OCI-LY3 (cell line): ENCODE data around the gene GLYATL3.

ENCODE experiments used
- H2AFZ ChIP-seq: fragments of 200-600, 300-600 bp; shearing (Covaris generic); 2 replicates; pipeline ENCODE4 v1.6.0; 2014; ENCODE audit warnings: antibody characterized with exemption, low read depth, low read length
- H3K27ac ChIP-seq: fragments of 200-600, 300-600 bp; sonication (generic); 2 replicates; pipeline ENCODE4 v1.5.1; 2014; ENCODE audit warnings: mild to moderate bottlenecking, low read length, moderate library complexity, mixed read lengths
- H3K27me3 ChIP-seq: fragments of 200-600, 300-600 bp; sonication (generic); 2 replicates; pipeline ENCODE4 v1.6.1; 2014; ENCODE audit warnings: low read depth, low read length, mixed read lengths
- H3K36me3 ChIP-seq: fragments of 200-600, 300-600 bp; sonication (generic); replicated peaks from 2 replicates; pipeline ENCODE3; 2014; ENCODE audit warnings: low read depth, low read length, mixed read lengths
- H3K4me1 ChIP-seq: fragments of 300-600, 200-600 bp; sonication (generic); 2 replicates; pipeline ENCODE4 v1.6.1; 2014; ENCODE audit warnings: low read length, mixed read lengths
- H3K4me2 ChIP-seq: fragments of 200-600, 300-600 bp; sonication (generic); 2 replicates; pipeline ENCODE4 v1.6.1; 2014; ENCODE audit warnings: low read length, mixed read lengths
- H3K4me3 ChIP-seq: fragments of 300-600, 200-600 bp; sonication (generic); 2 replicates; pipeline ENCODE4 v1.5.1; 2014; ENCODE audit warnings: antibody characterized with exemption, mild to moderate bottlenecking, low read length, moderate library complexity
- H3K79me2 ChIP-seq: fragments of 300-600, 200-600 bp; shearing (Covaris generic); 2 replicates; pipeline ENCODE4 v1.6.1; 2014; ENCODE audit warnings: mild to moderate bottlenecking, low read length, mixed read lengths
- H3K9ac ChIP-seq: fragments of 300-600, 200-600 bp; shearing (Covaris generic); 2 replicates; pipeline ENCODE4 v1.6.0; 2014; ENCODE audit warnings: mild to moderate bottlenecking, low read length, moderate library complexity
- H3K9me3 ChIP-seq: fragments of 200-600, 300-600 bp; shearing (Covaris generic); 2 replicates; pipeline ENCODE4 v1.6.1; 2014; ENCODE audit warnings: low read length, mixed read lengths; ENCODE audit not compliant: insufficient read depth
- H4K20me1 ChIP-seq: fragments of 200-600, 300-600 bp; sonication (generic); 2 replicates; pipeline ENCODE4 v1.6.1; 2016; ENCODE audit warnings: low read length, mixed read lengths; ENCODE audit not compliant: insufficient read depth
- EZH2phosphoT487 ChIP-seq: fragments of 200-600 bp; shearing (Covaris generic); IDR thresholded peaks from 2 replicates; pipeline ENCODE4 v1.6.1; 2018; ENCODE audit warnings: antibody characterized with exemption, mixed run types, low read depth
- TF ChIP-seq, protein P1 (sequence below): fragments of 200-600, 300-600 bp; sonication (generic); IDR thresholded peaks from 2 replicates; pipeline ENCODE4 v1.5.1; 2014; ENCODE audit warnings: antibody characterized with exemption, low read length, low read depth

Gene GLYATL3

DNA sequence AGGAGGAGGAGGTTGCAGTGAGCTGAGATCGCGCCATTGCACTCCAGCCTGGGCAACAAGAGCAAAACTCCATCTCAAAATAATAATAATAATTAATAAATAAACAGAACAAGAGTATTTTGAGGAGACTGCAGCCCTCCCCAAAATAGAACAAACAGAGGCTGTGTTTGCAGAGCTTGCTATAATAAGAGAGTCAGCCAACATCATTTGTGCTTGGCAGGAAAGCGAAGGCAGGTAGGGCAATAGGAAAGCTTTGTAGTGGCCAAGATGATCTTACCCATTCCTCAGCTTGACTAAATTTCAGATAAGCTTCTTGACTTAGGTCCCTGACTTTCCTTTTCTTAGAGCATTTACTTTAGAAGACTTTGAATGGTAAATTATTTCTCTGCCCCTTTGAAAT lies 57.5 kb downstream of the GLYATL3 start:
- Histone ChIP-seq H3K27ac (no peak overlapping the region), H4K20me1 (no peaks in the 10 kb centered on the region), H3K4me2 (no peak overlapping the region), H3K9ac (no peak overlapping the region), H3K79me2 (no peaks in the 10 kb centered on the region), H2AFZ (no peak overlapping the region), H3K27me3 (no peaks in the 10 kb centered on the region), H3K36me3 (no peaks in the 10 kb centered on the region), H3K9me3 (no peaks in the 10 kb centered on the region), H3K4me1 (peaks cover 5% of the 10 kb centered on the region; the same call in 1 of the 2 replicates), H3K4me3 (no peak overlapping the region)
- TF ChIP-seq, protein P1, sequence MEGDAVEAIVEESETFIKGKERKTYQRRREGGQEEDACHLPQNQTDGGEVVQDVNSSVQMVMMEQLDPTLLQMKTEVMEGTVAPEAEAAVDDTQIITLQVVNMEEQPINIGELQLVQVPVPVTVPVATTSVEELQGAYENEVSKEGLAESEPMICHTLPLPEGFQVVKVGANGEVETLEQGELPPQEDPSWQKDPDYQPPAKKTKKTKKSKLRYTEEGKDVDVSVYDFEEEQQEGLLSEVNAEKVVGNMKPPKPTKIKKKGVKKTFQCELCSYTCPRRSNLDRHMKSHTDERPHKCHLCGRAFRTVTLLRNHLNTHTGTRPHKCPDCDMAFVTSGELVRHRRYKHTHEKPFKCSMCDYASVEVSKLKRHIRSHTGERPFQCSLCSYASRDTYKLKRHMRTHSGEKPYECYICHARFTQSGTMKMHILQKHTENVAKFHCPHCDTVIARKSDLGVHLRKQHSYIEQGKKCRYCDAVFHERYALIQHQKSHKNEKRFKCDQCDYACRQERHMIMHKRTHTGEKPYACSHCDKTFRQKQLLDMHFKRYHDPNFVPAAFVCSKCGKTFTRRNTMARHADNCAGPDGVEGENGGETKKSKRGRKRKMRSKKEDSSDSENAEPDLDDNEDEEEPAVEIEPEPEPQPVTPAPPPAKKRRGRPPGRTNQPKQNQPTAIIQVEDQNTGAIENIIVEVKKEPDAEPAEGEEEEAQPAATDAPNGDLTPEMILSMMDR, result no peak
- TF ChIP-seq EZH2phosphoT487, result no peak

- peaks cover 4% of the 10 kb centered on the region; the same call in 1 of the 2 replicates for H3K4me1 ChIP-seq
- H3K4me2 ChIP-seq, result no peak overlapping the region
- no peaks in the 10 kb centered on the region for H3K27me3 ChIP-seq
- H3K27ac ChIP-seq, result no peak overlapping the region
- no peak overlapping the region for H2AFZ ChIP-seq
- no peaks in the 10 kb centered on the region for H3K9me3 ChIP-seq
- H3K4me3 ChIP-seq, result no peak overlapping the region
- H3K9ac ChIP-seq, result no peak overlapping the region
- no peaks in the 10 kb centered on the region for H3K36me3 ChIP-seq
- H3K79me2 ChIP-seq, result no peaks in the 10 kb centered on the region
- no peaks in the 10 kb centered on the region for H4K20me1 ChIP-seq
- no peak for TF ChIP-seq EZH2phosphoT487
- TF ChIP-seq, protein P1, result no peak
These were observed 58.5 kb downstream of the GLYATL3 start for GRCh38 chr6:49558238-49558637.

DNA sequence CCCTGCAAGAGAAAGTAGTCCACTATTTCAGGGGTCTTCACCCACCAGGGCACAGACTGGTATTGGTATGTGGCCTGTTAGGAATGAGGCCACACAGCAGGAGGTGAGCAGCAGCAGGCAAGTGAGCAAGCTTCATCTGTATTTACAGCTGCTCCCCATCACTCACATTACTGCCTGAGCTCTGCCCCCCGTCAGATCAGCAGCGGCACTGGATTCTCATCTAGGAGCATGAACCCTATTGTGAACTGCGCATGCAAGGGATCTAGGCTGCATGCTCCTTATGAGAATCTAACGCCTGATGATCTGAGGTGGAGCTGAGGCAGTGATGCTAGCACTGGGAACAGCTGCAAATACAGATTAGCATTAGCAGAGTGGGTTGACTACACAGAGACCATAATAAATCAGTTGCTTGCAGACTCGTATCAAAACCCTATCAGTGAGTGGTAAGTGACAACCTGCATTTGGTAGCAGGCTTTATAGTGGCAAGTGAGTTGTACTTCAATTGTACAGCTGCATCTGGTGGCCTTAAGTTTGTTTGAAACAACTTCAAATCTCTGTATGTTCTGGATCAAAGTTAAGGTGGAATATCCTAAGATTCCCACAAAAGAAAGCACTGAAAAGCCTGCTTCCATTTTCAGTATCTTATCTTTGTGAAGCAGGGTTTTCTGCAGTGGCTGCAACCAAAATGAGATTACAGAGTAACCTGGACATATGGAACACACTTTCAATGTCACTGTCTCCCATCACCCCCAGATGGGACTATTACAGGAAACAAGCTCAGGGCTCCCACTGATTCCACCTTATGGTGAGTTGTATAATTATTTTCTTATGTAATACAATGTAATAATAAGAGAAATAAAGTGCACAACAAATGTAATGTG lies 63.5 kb downstream of the GLYATL3 start:
- H2AFZ ChIP-seq, result no peak overlapping the region
- H3K27ac ChIP-seq, result no peak overlapping the region
- no peaks in the 10 kb centered on the region for H3K27me3 ChIP-seq
- H3K4me3 ChIP-seq, result no peak overlapping the region
- no peaks in the 10 kb centered on the region for H3K4me1 ChIP-seq
- H3K9me3 ChIP-seq, result no peaks in the 10 kb centered on the region
- H3K79me2 ChIP-seq, result no peaks in the 10 kb centered on the region
- H3K36me3 ChIP-seq, result no peaks in the 10 kb centered on the region
- TF ChIP-seq EZH2phosphoT487, result no peak
- TF ChIP-seq, protein P1, result no peak
- H4K20me1 ChIP-seq, result no peaks in the 10 kb centered on the region
- no peak overlapping the region for H3K9ac ChIP-seq
- no peak overlapping the region for H3K4me2 ChIP-seq

GRCh38 chr6:49564552-49564951 lies 64.8 kb downstream of the GLYATL3 start:
- H3K4me2 ChIP-seq, result no peak overlapping the region
- H3K27ac ChIP-seq, result no peak overlapping the region
- H3K9me3 ChIP-seq, result no peaks in the 10 kb centered on the region
- no peak overlapping the region for H3K9ac ChIP-seq
- no peaks in the 10 kb centered on the region for H3K4me1 ChIP-seq
- H2AFZ ChIP-seq, result no peak overlapping the region
- no peak overlapping the region for H3K4me3 ChIP-seq
- H3K79me2 ChIP-seq, result no peaks in the 10 kb centered on the region
- no peak for TF ChIP-seq EZH2phosphoT487
- TF ChIP-seq, protein P1, result no peak
- no peaks in the 10 kb centered on the region for H3K36me3 ChIP-seq
- no peaks in the 10 kb centered on the region for H3K27me3 ChIP-seq
- H4K20me1 ChIP-seq, result no peaks in the 10 kb centered on the region
